GM19035 (cell line): ENCODE results near the gene UBL7.

ENCODE experiments used
- ATAC-seq: cut with Tn5 transposase; IDR thresholded peaks from one replicate; pipeline ENCODE4 v1.9.1; 2021; ENCODE audit not compliant: unreplicated experiment

The UBL7 gene

DNA sequence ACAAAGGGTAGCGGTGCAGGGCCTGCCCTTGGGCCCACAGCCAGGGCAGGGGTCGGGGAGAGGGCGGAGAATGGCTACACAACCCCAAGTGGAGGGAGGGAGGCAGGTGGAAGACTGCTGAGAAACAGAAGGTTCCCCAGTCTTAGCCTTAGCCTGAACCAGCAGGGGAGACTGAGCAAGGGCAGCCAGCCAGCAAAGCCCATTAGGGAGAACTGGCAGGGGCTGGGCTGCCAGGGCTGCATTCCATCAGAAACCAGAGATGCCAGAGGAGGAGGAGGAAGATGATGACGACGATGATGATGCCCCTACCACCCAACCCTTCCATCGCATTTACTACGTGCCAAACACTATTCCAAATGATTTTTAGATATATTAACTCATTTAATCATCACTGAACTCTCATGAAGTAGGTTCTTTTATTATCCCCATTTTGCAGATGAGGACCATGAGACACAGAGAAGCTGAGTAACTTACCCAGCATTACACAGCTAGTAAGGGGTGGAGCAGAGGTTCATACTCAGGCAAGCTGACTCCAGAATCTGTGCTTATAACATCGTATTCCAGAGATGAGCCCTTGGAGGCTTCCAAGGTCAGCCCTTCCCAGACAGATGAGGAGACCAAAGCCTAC is 35.9 kb downstream of the UBL7 start:
- no peak for ATAC-seq

DNA sequence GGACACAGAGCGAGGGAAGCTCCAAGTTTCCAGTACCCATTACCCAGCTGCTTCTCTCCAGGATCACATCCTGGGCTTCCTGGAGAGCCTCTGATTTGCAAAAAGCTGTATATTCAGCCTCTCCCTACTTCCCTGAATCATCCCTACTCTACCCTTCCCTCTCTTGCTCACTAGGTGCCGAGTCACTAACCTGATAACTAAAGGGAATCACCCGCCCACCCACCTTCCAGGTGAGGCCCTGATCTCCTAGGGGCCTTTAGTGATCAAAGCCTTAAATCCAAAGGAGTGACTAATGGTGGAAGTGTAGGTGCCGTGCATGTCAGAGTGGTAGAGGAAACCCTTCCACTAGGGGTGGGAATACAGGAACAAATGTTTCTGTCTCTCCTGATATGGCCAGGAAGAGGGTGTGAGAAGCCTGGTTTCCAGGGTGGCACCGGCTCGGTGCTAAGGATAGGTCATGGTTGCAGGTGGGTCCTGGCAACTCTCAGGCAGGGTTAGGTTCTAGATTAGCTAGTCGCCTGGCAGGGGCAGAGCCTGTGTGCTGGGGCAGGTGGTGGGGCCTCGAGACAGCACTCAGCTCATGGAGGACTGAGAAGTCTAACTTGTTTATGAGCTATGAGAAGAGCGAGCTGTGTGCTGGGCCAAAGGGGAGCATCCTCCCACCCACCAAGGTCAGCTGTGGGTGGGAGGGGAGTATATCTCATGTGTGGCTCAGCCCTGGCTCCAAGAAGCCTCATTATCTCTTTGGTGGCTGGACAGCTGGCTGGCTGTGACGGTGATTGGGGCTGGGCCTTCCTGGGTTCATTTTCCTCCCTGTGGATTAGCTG is 37.3 kb downstream of the UBL7 start:
- ATAC-seq = no peak

DNA sequence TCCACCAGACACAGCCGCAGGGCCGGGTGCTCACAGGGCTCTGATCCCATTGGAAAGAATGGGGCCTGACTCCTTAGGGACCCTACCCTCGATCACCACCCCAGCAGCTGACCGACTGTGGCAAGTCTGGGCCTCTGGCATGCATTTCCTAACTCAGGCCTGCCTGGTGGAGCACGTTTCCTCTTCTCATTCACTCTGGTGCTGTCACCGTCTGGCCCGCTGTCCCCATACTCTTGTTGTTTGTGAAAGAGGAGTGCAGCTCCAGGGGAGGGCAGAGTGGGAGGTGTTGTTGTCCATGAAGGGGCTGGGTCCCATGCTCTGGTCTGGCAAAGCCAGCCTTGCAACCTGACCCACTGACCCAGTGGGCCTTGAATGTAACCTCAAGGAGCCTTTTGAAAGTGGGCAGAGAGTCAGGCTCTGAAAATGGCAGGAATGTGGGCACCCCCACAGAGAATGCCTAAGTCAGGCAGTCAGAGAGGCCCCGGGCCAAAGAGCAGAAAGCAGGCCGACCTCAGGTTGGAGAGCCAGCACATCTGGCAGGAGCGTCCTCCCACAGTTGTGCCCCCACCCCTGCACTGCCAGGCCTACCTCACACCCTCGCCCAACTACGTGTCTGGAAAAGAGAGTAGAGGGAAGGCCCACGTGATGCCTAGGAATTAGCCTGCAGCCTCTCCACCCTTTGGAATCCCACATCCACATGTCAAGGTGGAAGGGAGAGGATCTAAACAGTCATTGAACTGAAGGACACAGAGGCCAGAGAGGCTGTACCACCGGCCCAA is 38.1 kb downstream of the UBL7 start:
- ATAC-seq = no peak

- ATAC-seq = no peak
Measured at GRCh38 chr15:74422265-74422651, 38.7 kb downstream of the UBL7 start.

- no peak for ATAC-seq
Measured at GRCh38 chr15:74421302-74422245, 39.4 kb downstream of the UBL7 start.

- no peak for ATAC-seq
Measured at GRCh38 chr15:74420193-74420905, 40.6 kb downstream of the UBL7 start.

DNA sequence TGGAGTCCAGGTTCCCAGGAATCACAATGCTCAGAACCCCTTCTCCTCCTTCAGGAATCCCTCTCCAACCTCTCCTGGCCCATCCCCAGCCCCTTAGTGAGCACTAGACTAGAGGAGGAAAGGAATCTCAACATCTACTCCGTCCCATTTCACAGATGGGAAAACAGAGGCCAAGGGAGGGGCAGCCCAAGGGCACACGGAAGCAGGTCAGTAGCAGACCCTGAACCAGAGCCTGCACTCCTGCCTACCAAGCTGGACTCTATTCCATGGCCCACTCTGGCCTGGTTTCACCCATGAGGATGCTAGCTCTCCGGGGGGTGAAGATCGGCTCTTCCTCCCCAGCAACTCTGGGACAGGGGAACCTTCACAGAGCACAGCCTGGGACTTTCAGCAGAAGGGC is 41.5 kb downstream of the UBL7 start:
- no peak for ATAC-seq

GRCh38 chr15:74418575-74419338 is 42.2 kb downstream of the UBL7 start:
- no peak for ATAC-seq

DNA sequence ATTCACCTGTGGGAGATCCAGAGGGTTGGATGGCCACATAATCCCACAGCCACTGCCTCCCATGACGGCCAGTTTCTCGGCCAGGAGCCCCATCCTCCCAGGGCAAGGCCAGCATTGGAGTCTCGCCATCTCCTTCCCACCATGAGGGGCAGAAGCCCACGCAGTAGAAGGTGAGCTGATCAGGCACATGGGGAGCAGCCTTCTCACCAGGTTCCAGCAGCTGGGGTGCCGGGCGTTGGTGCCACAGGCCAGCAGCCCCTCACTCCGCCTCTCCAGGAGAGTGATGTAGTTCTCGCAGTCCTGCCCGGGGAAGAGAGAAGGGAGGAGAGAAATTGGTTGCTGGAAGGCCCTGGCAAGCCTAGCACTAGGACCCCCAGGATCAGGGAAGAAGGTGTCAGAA is 43.3 kb downstream of the UBL7 start:
- ATAC-seq = no peak

DNA sequence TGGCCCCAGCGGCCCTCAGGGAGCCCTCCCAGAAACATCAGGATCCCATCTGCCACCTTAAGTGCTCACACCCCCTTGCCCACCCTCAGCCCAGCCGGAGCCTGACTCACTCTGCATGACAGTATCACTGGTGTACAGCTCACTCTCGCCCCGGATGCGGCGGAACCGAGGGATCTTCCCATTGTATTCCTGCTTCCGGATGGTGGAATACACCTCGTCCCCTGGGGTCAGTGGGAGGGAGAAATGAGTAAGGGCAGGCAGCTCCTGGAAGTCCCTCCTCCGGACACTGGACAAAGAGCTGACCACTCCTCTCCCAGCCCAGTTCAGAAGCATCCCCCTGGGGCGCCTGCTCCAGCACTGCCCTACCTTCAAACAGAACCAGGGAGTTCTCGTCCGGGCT is 43.7 kb downstream of the UBL7 start:
- ATAC-seq = no peak

- no peak for ATAC-seq
Measured at GRCh38 chr15:74415966-74416916, 44.7 kb downstream of the UBL7 start.

DNA sequence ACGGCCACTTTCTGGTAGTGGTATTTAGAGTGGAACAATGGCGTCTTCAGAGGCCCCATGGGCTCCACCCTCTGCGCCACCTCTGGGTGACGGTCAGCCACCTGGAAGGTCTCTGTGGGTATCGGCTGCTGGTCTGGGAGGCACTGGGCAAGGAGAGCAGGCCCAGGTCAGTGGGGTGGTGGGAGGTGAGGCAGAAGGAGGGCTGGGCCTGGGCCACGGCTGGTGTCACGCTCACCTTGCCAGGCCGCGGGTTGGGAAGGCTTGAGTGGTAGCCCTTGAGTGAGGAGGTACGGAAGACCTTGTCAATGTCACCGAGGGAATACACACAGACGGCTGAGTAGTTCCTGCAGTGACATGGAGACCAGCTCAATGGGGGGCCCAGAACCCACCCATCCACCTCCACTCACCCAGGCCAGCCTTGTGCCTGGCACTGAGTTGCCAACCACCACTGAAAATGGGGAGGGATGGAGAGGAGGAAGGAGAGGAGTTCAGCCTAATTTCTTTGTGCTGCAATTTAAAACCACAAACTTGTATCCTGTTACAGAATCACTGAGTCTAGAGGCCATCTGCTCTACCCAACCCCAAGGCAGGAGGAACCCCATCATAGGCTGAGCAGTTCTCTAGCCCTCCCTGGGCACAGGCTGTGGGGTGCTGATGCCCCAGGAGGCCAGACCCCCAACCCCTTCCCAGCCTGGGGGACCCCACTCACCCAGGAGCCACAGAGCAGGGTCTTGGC is 46.2 kb downstream of the UBL7 start:
- no peak for ATAC-seq

- no peak for ATAC-seq
Measured at GRCh38 chr15:74414081-74414580, 46.8 kb downstream of the UBL7 start.

DNA sequence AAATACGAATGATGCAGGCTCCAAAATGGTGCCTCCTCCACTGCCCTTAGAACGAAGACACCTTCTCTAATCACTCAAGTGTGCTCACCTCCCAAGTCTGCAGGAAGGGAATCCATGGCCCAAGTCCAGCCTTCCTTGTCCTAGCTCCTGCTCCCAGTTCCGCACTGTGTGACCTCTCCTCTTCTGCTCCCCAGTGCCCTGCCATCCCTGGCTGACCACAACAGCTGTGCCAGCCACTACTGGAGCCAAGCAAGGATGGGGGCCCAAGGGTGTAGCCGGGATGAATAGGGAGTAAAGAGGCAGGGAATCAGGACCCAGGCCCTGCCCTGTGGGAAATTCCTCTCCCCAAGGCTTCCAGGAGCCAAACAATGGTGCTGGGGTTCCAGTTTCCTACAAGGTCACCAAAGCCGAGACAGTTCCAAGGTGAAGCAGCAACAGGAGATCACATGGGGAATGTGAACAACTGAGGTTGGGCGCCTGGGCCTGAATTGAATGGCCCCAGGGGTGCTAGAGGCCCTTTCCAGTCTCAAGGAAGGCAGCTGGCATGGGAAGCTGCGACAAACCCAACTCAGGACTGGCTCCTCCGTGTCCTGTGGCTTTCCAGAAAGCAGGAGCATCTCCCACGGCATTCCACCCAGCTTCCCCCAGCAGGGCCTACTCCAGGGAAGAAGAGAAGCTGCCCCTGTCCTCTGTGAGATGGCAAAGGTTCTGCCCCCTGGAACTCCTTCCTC is 47.4 kb downstream of the UBL7 start:
- ATAC-seq = no peak

DNA sequence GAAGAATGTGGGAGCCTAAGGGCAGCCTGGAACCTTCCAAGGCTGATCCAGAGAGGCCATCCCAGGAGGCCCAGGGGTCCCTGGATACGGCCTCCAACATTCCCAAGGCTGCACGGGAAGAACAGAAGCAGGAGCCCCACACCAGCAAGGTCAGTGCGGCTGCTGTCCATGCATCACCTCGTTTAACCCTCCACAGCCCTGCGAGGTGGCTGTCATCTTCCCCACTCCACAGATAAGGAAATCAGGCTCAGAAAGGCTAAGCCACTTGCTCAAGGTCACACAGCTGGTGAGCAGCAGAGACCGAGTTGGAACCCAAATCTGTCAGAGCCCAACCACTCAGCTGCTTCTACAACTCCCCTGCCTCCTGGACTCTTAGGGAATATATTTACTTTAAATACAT is 48.8 kb downstream of the UBL7 start:
- ATAC-seq = no peak

- ATAC-seq = no peak
Measured at GRCh38 chr15:74411686-74412085, 49.3 kb downstream of the UBL7 start.

DNA sequence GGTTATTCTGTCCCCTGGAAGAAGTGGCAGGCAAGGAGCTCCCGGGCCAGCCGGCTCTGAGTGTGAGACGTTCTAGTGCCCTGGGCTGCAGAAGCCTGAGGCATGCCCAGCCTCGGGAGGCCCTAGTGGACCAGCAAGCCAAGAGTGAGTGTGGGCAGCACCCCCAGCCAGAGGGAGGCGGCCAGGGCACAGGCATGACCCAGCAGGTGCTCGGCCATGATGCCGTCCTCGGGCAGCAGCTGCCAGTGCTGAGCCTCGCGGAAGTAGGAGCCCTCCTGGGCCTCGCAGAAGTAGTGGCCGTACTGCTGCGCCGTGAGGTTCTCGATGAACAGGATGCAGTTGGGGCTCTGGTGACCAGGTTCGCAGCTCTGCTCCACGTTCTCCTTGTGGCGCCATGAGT is 50.5 kb downstream of the UBL7 start:
- no peak for ATAC-seq
